ENCODE data around the gene CDKAL1. TPM values are rescaled to one million over a fixed set of nuclear protein-coding genes. Genes with fewer than 3 reads are reported as not detected.

The CDKAL1 gene
- total and polyA plus RNA-seq, 10 of the 15 experiments (the other 5 are each of a cell fraction or from before 2014, with no cell fraction given): 10.7 to 26.9 (median 17.3) TPM

DNA sequence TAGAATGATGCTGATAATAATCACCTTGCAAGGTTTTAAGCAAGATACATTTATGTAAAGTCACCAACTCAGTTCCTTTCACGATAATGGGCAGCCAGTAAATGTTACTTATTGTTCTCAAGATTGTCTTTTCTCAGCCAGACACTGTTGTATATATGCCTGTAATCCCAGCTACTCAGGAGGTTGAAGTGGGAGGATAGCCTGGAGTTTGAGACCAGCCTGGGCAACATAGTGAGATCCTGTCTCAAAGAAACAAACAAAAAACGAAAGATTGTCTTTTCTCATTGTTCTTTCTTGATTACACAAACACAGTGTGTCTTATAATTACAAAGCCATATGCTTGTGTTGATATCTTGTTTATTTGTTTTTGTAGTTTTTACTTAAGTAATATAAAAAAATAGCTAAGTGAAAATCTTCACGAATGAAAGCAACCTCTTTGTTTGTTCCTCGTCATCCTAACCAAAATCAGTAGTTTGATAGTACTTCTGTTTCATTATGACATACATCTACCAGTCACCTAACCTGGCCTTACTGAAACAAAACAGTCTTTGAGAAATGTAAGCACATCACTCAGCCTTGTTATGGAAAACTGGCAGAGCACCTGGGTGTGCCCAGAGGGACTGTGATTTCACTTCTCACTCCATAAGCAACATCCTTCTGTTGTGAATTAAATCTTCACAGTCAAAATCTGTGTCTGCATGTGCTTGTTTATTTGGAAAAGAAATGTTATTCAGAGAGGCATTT lies 623.1 kb downstream of the CDKAL1 start (continued):
- TF ChIP-seq ESRRA (IDR thresholded peaks at IDR 0.05; ENCODE audit: low read length) (no peak), FOXK2 (IDR thresholded peaks at IDR 0.05) (no peak), POU2F2 (IDR thresholded peaks at IDR 0.05; ENCODE audit: borderline replicate concordance, low read depth, low read length) (no peak), JUNB (IDR thresholded peaks at IDR 0.05) (peak; percentile 67), LARP7 (IDR thresholded peaks at IDR 0.05) (no peak), RUNX3 (IDR thresholded peaks at IDR 0.05; ENCODE audit: low read length) (peak; percentile 26; the same call in 1 of the 2 replicates), CBX5 (IDR thresholded peaks at IDR 0.05; ENCODE audit: low read depth) (no peak), MEF2B (IDR thresholded peaks at IDR 0.05; ENCODE audit: partially characterized antibody, poor library complexity, severe bottlenecking) (peak; percentile 45), CBFB (IDR thresholded peaks at IDR 0.05; ENCODE audit: low read depth) (no peak), TCF7 (IDR thresholded peaks at IDR 0.05; ENCODE audit: borderline replicate concordance) (no peak)
- TF ChIP-seq, protein P1, sequence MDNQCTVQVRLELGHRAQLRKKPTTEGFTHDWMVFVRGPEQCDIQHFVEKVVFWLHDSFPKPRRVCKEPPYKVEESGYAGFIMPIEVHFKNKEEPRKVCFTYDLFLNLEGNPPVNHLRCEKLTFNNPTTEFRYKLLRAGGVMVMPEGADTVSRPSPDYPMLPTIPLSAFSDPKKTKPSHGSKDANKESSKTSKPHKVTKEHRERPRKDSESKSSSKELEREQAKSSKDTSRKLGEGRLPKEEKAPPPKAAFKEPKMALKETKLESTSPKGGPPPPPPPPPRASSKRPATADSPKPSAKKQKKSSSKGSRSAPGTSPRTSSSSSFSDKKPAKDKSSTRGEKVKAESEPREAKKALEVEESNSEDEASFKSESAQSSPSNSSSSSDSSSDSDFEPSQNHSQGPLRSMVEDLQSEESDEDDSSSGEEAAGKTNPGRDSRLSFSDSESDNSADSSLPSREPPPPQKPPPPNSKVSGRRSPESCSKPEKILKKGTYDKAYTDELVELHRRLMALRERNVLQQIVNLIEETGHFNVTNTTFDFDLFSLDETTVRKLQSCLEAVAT (IDR thresholded peaks at IDR 0.05): no peak
- TF ChIP-seq, protein P2, sequence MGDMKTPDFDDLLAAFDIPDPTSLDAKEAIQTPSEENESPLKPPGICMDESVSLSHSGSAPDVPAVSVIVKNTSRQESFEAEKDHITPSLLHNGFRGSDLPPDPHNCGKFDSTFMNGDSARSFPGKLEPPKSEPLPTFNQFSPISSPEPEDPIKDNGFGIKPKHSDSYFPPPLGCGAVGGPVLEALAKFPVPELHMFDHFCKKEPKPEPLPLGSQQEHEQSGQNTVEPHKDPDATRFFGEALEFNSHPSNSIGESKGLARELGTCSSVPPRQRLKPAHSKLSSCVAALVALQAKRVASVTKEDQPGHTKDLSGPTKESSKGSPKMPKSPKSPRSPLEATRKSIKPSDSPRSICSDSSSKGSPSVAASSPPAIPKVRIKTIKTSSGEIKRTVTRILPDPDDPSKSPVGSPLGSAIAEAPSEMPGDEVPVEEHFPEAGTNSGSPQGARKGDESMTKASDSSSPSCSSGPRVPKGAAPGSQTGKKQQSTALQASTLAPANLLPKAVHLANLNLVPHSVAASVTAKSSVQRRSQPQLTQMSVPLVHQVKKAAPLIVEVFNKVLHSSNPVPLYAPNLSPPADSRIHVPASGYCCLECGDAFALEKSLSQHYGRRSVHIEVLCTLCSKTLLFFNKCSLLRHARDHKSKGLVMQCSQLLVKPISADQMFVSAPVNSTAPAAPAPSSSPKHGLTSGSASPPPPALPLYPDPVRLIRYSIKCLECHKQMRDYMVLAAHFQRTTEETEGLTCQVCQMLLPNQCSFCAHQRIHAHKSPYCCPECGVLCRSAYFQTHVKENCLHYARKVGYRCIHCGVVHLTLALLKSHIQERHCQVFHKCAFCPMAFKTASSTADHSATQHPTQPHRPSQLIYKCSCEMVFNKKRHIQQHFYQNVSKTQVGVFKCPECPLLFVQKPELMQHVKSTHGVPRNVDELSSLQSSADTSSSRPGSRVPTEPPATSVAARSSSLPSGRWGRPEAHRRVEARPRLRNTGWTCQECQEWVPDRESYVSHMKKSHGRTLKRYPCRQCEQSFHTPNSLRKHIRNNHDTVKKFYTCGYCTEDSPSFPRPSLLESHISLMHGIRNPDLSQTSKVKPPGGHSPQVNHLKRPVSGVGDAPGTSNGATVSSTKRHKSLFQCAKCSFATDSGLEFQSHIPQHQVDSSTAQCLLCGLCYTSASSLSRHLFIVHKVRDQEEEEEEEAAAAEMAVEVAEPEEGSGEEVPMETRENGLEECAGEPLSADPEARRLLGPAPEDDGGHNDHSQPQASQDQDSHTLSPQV (IDR thresholded peaks at IDR 0.05): no peak; the same call in 1 of the 2 replicates
- TF ChIP-seq, protein P3, sequence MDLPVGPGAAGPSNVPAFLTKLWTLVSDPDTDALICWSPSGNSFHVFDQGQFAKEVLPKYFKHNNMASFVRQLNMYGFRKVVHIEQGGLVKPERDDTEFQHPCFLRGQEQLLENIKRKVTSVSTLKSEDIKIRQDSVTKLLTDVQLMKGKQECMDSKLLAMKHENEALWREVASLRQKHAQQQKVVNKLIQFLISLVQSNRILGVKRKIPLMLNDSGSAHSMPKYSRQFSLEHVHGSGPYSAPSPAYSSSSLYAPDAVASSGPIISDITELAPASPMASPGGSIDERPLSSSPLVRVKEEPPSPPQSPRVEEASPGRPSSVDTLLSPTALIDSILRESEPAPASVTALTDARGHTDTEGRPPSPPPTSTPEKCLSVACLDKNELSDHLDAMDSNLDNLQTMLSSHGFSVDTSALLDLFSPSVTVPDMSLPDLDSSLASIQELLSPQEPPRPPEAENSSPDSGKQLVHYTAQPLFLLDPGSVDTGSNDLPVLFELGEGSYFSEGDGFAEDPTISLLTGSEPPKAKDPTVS (IDR thresholded peaks at IDR 0.05; ENCODE audit: low read depth, low read length): no peak
